K562 (cell line): ENCODE data around the gene TBC1D5. TPM values are rescaled to one million over a fixed set of nuclear protein-coding genes. Genes with fewer than 3 reads are reported as not detected.

ENCODE experiments used
- ATAC-seq: fragments of 200-7000 bp; cut with Tn5 transposase; 3 replicates; pipeline ENCODE4 v1.9.1; 2020; ENCODE audit warnings: moderate library complexity
- BruUV-seq: library from RNA; stranded (reverse); fragments of 400-500 nt; replicated peaks from 2 replicates; lab custom pipeline; 2021; lab: Mats Ljungman, UMichigan
- CTCF ChIA-PET: fragments of 300-600 bp; formaldehyde crosslinking; extraction: SDS; loops from one replicate; lab custom pipeline; 2021; ENCODE audit warnings: low intra/inter-chr PET ratio; lab: Yijun Ruan, JAX
- POLR2A ChIA-PET: fragments of 300-600, 350-650 bp; sonication (Branson Sonifier 250); formaldehyde crosslinking; extraction: SDS; loops from one replicate; lab custom pipeline; 2021; ENCODE audit warnings: antibody characterized with exemption, inconsistent platforms; lab: Yijun Ruan, JAX
- DNase-seq, 4 experiments: peaks; one replicate each; pipeline versions ENCODE4 v3.0.0 to v3.0.0-alpha.2; 2011 to 2018; ENCODE audit warnings: low spot score in 3 of 4, mixed read lengths in 3 of 4; ENCODE audit errors: extremely low read depth in 1 of 4
- FAIRE-seq: peaks from 2 replicates; lab custom pipeline; 2011; peaks lifted over from hg19 to GRCh38; lab: Jason Lieb, UNC
- H2AFZ ChIP-seq: 2 replicates; pipeline ENCODE4 v1.6.0; 2011; ENCODE audit warnings: low read depth, low read length, control low read depth, inconsistent platforms
- H3K27ac ChIP-seq: fragments of 200-600 bp; 3 replicates; pipeline ENCODE4 v1.8.0; 2011; ENCODE audit warnings: low read depth, mild to moderate bottlenecking, control low read depth, inconsistent platforms, low read length, moderate library complexity, mixed read lengths; ENCODE audit errors: extremely low read depth
- H3K27me3 ChIP-seq, 2 experiments: fragments of 300-600 bp in 1 of 2; 2 replicates in 1 of 2; 3 replicates in 1 of 2; pipeline versions ENCODE4 v1.6.0 to v1.8.0; 2011; ENCODE audit warnings: inconsistent platforms in 2 of 2, low read length in 2 of 2, mild to moderate bottlenecking in 1 of 2, mixed read lengths in 1 of 2, moderate library complexity in 1 of 2; ENCODE audit not compliant: control insufficient read depth in 2 of 2, insufficient read depth in 2 of 2
- H3K36me3 ChIP-seq: fragments of 300-600 bp; 3 replicates; pipeline ENCODE4 v1.8.0; 2011; ENCODE audit warnings: mild to moderate bottlenecking, low read length, inconsistent platforms; ENCODE audit not compliant: control insufficient read depth, insufficient read depth
- H3K4me1 ChIP-seq, 2 experiments: fragments of 200-600 bp in 1 of 2; replicated peaks in 1 of 2; 2 replicates in 1 of 2; 3 replicates in 1 of 2; pipeline versions ENCODE4 v1.5.1 to v1.8.0; 2011; ENCODE audit warnings: inconsistent platforms in 2 of 2, low read length in 2 of 2, mild to moderate bottlenecking in 1 of 2, mixed read lengths in 1 of 2, moderate library complexity in 1 of 2; ENCODE audit not compliant: control insufficient read depth in 2 of 2, insufficient read depth in 2 of 2
- H3K4me2 ChIP-seq: 2 replicates; pipeline ENCODE4 v1.6.1; 2011; ENCODE audit warnings: low read length, control low read depth, inconsistent platforms, mixed read lengths; ENCODE audit not compliant: insufficient read depth
- H3K4me3 ChIP-seq: fragments of 200-600 bp; sonication (generic), shearing (Covaris generic); 2 replicates; pipeline ENCODE4 v1.5.1; 2016; ENCODE audit warnings: control low read depth, inconsistent platforms
- H3K79me2 ChIP-seq: fragments of 200-600 bp; 3 replicates; pipeline ENCODE4 v1.8.0; 2011; ENCODE audit warnings: low read length, inconsistent platforms; ENCODE audit not compliant: control insufficient read depth, insufficient read depth
- H3K9ac ChIP-seq, 2 experiments: 2 replicates each; pipeline versions ENCODE4 v1.6.0 to v1.6.1; 2011; ENCODE audit warnings: low read depth in 2 of 2, low read length in 2 of 2, control low read depth in 1 of 2, inconsistent platforms in 1 of 2, mild to moderate bottlenecking in 1 of 2, mixed read lengths in 1 of 2; ENCODE audit not compliant: insufficient read depth in 1 of 2
- H3K9me1 ChIP-seq: one replicate; pipeline ENCODE4 v1.6.0; 2011; ENCODE audit warnings: inconsistent platforms, mild to moderate bottlenecking, low read length, moderate library complexity; ENCODE audit not compliant: control insufficient read depth, insufficient read depth
- H3K9me3 ChIP-seq: replicated peaks from 2 replicates; pipeline ENCODE4 v1.5.1; 2011; ENCODE audit warnings: low read depth, low read length, inconsistent platforms; ENCODE audit not compliant: control insufficient read depth, insufficient read depth
- H4K20me1 ChIP-seq: replicated peaks from 2 replicates; pipeline ENCODE4 v1.6.1; 2011; ENCODE audit warnings: low read length, inconsistent platforms, mixed read lengths; ENCODE audit not compliant: control insufficient read depth, insufficient read depth
- CBFA2T3 ChIP-seq: fragments of 450-650 bp; IDR thresholded peaks from 2 replicates; pipeline ENCODE4 v1.6.1; 2017
- EGR1 ChIP-seq: fragments of 450-650 bp; conservative IDR thresholded peaks from 2 replicates; pipeline ENCODE4 v1.6.1; 2017; ENCODE audit warnings: mild to moderate bottlenecking
- NCOA1 ChIP-seq: fragments of 450-650 bp; IDR thresholded peaks from 2 replicates; pipeline ENCODE4 v1.6.1; 2016; ENCODE audit warnings: low read depth
- PPARD ChIP-seq: fragments of 250-450 bp; sonication (Bioruptor Pico); IDR thresholded peaks from 2 replicates; pipeline ENCODE4 v1.8.0; 2022; ENCODE audit warnings: inconsistent platforms, mild to moderate bottlenecking, moderate library complexity
- PRPF4 ChIP-seq: fragments of 200-400 bp; formaldehyde crosslinking; IDR thresholded peaks from one replicate; pipeline ENCODE4 v1.6.1; 2017; ENCODE audit warnings: low read length, low read depth, mild to moderate bottlenecking; ENCODE audit not compliant: insufficient read depth, poor library complexity, severe bottlenecking
- SMAD1 ChIP-seq: fragments of 150-350 bp; IDR thresholded peaks from 2 replicates; pipeline ENCODE4 v1.6.1; 2014; ENCODE audit warnings: low read length, low read depth; ENCODE audit not compliant: partially characterized antibody
- SMAD3 ChIP-seq: fragments of 450-650 bp; formaldehyde crosslinking; conservative IDR thresholded peaks from 2 replicates; pipeline ENCODE4 v1.4.0; 2020; ENCODE audit warnings: mild to moderate bottlenecking
- ZBTB7A ChIP-seq: IDR thresholded peaks from 2 replicates; pipeline ENCODE4 v1.6.1; 2011; ENCODE audit warnings: low read depth, mild to moderate bottlenecking, low read length, moderate library complexity, borderline replicate concordance; ENCODE audit not compliant: control insufficient read depth
- WGBS: fragments of 100-300 bp; shearing (Covaris generic); methylation state at CpG from one replicate; pipeline ENCODE4 v1.1.6; 2016; ENCODE audit warnings: low coverage, mixed read lengths; ENCODE audit not compliant: insufficient coverage; ENCODE audit errors: missing lambda C conversion rate; 5-methylcytosine and 5-hydroxymethylcytosine counted together
- in situ Hi-C: fragments of 300-500 bp; cut with MboI; formaldehyde crosslinking; loops from 4 replicates; pipeline ENCODE4 v1.15.0; 2018; ENCODE audit warnings: inconsistent platforms, mixed read lengths
- intact Hi-C: fragments of 100-400 bp; cut with micrococcal nuclease; formaldehyde crosslinking; loops from 2 replicates; pipeline ENCODE4 v1.14.2; 2022
- polyA plus RNA-seq, 8 experiments: library from polyadenylated mRNA; depleted of rRNA in 4 of 8; stranded (reverse) in 5 of 8; unstranded in 3 of 8; fragments of >200 nt; fragmentation: Nextera tagmentation in 2 of 8; fragmentation: Illumina TruSeq in 1 of 8; extraction: Ambion mirVana in 2 of 8; extraction: Trizol in 1 of 8; gene quantifications; 2 replicates each; pipeline versions ENCODE4 v1.2.1 to v1.2.3, GENCODE V29; 2011 to 2014; ENCODE audit warnings: inconsistent platforms in 1 of 8, missing spikeins in 1 of 8
- total RNA-seq, 7 experiments: library from RNA; depleted of rRNA in 6 of 7; stranded (reverse); fragments of >200 nt in 6 of 7; fragmentation: Illumina TruSeq in 2 of 7; extraction: Trizol in 2 of 7; gene quantifications; 2 replicates each; pipeline versions ENCODE4 v1.2.1 to v1.2.3, GENCODE V29; 2011 to 2021; ENCODE audit warnings: low replicate concordance in 1 of 7
- TF ChIP-seq, protein P1 (sequence below): IDR thresholded peaks from 2 replicates; pipeline ENCODE4 v1.6.1; 2011; ENCODE audit not compliant: insufficient read length; ENCODE audit errors: extremely low read depth
- TF ChIP-seq, protein P2 (sequence below): fragments of 250-450 bp; sonication (Bioruptor Pico); IDR thresholded peaks from 2 replicates; pipeline ENCODE4 v1.4.0; 2020; ENCODE audit warnings: mild to moderate bottlenecking, moderate library complexity
- TF ChIP-seq, protein P3 (sequence below), 2 experiments: fragments of 250-450 bp in 1 of 2; fragments of 450-650 bp in 1 of 2; sonication (Bioruptor Pico) in 1 of 2; IDR thresholded peaks; 2 replicates each; pipeline versions ENCODE4 v1.6.1 to v1.8.0; 2016 to 2021; ENCODE audit warnings: mild to moderate bottlenecking in 2 of 2, moderate library complexity in 2 of 2, missing compliant biosample characterization in 1 of 2, missing genetic modification characterization in 1 of 2

The TBC1D5 gene
- total and polyA plus RNA-seq, 9 of the 15 experiments (the other 6 are each of a cell fraction or from before 2014, with no cell fraction given): 2.9 to 38.1 (median 25.6) TPM

DNA sequence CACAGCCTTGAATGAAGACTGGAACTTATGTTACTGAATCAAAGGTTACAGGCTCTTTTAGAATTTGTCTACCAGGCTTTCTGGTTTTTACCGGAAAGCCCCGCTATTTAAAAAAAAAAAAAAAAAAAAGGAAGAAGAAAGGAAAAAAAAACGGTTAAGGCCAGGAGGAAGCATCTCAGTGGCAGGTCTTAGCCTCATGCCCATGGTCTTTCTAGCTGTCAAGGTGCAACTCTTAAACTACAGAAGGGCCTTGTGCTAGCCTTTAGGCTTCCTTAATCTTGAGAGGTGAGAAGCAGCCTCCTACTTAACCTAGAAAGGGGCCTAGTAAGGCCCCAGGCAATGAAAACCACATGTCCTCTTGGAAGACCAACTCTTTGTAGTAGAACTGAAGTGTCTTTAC, 77.5 kb downstream of the TBC1D5 start:
- Histone ChIP-seq H3K36me3 (no peaks in the 10 kb centered on the region), H3K9ac (no peak overlapping the region), H3K9me3 (no peaks in the 10 kb centered on the region), H4K20me1 (no peaks in the 10 kb centered on the region), H3K4me3 (no peak overlapping the region), H3K79me2 (no peaks in the 10 kb centered on the region)
- TF ChIP-seq, protein P1, sequence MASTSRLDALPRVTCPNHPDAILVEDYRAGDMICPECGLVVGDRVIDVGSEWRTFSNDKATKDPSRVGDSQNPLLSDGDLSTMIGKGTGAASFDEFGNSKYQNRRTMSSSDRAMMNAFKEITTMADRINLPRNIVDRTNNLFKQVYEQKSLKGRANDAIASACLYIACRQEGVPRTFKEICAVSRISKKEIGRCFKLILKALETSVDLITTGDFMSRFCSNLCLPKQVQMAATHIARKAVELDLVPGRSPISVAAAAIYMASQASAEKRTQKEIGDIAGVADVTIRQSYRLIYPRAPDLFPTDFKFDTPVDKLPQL: no peak
- TF ChIP-seq CBFA2T3: no peak
- TF ChIP-seq, all 486 proteins: peak for 0
- no peak overlapping the region for H3K27ac ChIP-seq
- ATAC-seq (peak; percentile 53; the same call in 2 of the 3 replicates), FAIRE-seq (no peak), DNase-seq (no peak)
- BruUV-seq: no TSS peak
- no peak overlapping the region for H3K4me2 ChIP-seq
- H2AFZ ChIP-seq: no peak overlapping the region
- CTCF ChIA-PET: interaction anchor here (0.7 kb wide), 1 partner anchor 707 kb away, joined by 4 read pairs; no protein-coding TSS in a partner anchor
- POLR2A ChIA-PET: no interaction called here
- H3K9me1 ChIP-seq: no peaks in the 10 kb centered on the region
- H3K4me1 ChIP-seq: no peaks in the 10 kb centered on the region
- in situ Hi-C loops (no loop called here), intact Hi-C loops (no loop called here)
- no peaks in the 10 kb centered on the region for H3K27me3 ChIP-seq
- WGBS: 83% methylated on average over 1 of the region's 3 CpGs

DNA sequence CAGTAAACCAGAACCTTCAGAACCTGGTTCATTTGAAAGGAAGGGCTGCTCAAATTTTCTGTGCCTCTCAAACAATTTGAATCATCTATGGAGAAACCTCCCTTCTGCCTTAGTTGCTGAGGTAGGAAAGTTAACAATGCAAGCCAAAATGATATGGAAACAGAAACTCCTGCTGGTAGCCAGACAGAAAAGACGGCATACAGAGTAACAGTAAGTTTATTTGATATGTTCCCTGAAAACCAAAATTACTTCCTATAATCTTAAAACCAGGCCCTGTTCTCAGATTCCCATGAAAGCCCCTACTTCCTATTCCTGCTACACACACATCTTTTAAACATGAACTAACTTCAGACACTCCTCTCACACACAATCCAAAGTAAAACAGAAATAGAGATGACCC, 86.2 kb downstream of the TBC1D5 start:
- ChIA-PET POLR2A (no interaction called here), CTCF (no interaction called here)
- Histone ChIP-seq H3K79me2 (no peaks in the 10 kb centered on the region; the same call in 2 of the 3 replicates), H4K20me1 (no peaks in the 10 kb centered on the region), H3K27me3 (no peaks in the 10 kb centered on the region), H3K27ac (no peak overlapping the region), H3K9me1 (no peaks in the 10 kb centered on the region), H3K4me3 (no peak overlapping the region), H3K4me2 (no peak overlapping the region), H2AFZ (no peak overlapping the region), H3K4me1 (no peaks in the 10 kb centered on the region), H3K9me3 (no peaks in the 10 kb centered on the region), H3K36me3 (no peaks in the 10 kb centered on the region), H3K9ac (no peak overlapping the region)
- no TSS peak for BruUV-seq
- 59% methylated on average over 1 of the region's 1 CpG for WGBS
- no peak for DNase-seq
- ATAC-seq: no peak
- intact Hi-C loops: no loop called here
- in situ Hi-C loops: no loop called here
- TF ChIP-seq, protein P2, sequence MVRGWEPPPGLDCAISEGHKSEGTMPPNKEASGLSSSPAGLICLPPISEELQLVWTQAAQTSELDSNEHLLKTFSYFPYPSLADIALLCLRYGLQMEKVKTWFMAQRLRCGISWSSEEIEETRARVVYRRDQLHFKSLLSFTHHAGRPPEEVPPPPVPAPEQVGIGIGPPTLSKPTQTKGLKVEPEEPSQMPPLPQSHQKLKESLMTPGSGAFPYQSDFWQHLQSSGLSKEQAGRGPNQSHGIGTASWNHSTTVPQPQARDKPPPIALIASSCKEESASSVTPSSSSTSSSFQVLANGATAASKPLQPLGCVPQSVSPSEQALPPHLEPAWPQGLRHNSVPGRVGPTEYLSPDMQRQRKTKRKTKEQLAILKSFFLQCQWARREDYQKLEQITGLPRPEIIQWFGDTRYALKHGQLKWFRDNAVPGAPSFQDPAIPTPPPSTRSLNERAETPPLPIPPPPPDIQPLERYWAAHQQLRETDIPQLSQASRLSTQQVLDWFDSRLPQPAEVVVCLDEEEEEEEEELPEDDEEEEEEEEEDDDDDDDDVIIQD (CRISPR knock-in tag): no peak
- TF ChIP-seq SMAD3 (CRISPR knock-in tag) (no peak), PPARD (CRISPR knock-in tag) (no peak), NCOA1 (no peak), ZBTB7A (no peak), EGR1 (no peak), PRPF4 (no peak), SMAD1 (no peak)
- TF ChIP-seq, protein P3, sequence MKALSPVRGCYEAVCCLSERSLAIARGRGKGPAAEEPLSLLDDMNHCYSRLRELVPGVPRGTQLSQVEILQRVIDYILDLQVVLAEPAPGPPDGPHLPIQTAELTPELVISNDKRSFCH (CRISPR knock-in tag; IDR thresholded peaks at IDR 0.05): no peak
- TF ChIP-seq, protein P3 (tag; IDR thresholded peaks at IDR 0.05): no peak
- FAIRE-seq: no peak
